GM23248 (cell line): ENCODE results near the gene CENPP. TPM values are rescaled to one million over a fixed set of nuclear protein-coding genes. Genes with fewer than 3 reads are reported as not detected.
"Not testable (repeated sequence)": the region's sequence is repeated elsewhere in the genome, so short reads cannot be mapped to it uniquely, and the experiment has no call there.

Source experiments
- DNase-seq: peaks from one replicate; pipeline ENCODE4 v3.0.0-alpha.2; 2015
- H2AFZ ChIP-seq: fragments of 200-600 bp; sonication (generic); 2 replicates; pipeline ENCODE4 v1.6.1; 2016; ENCODE audit warnings: antibody characterized with exemption
- H3F3A ChIP-seq: fragments of 200-600 bp; sonication (generic); 2 replicates; pipeline ENCODE4 v1.6.1; 2016; ENCODE audit warnings: mild to moderate bottlenecking, antibody characterized with exemption, mixed run types; ENCODE audit not compliant: insufficient read depth
- H3K27ac ChIP-seq: fragments of 200-600 bp; sonication (generic); 2 replicates; pipeline ENCODE4 v1.5.1; 2016; ENCODE audit warnings: mild to moderate bottlenecking
- H3K27me3 ChIP-seq: fragments of 200-600 bp; sonication (generic); replicated peaks from 2 replicates; pipeline ENCODE4 v1.6.1; 2016; ENCODE audit warnings: mild to moderate bottlenecking; ENCODE audit not compliant: insufficient read depth
- H3K36me3 ChIP-seq: fragments of 200-600 bp; sonication (generic); 2 replicates; pipeline ENCODE4 v1.6.1; 2016; ENCODE audit warnings: low read depth, mild to moderate bottlenecking
- H3K4me1 ChIP-seq: fragments of 200-600 bp; sonication (generic); 2 replicates; pipeline ENCODE4 v1.6.1; 2016; ENCODE audit warnings: mild to moderate bottlenecking; ENCODE audit not compliant: insufficient read depth
- H3K4me2 ChIP-seq: fragments of 200-600 bp; sonication (generic); one replicate; pipeline ENCODE4 v1.6.1; 2016; ENCODE audit warnings: mild to moderate bottlenecking; ENCODE audit not compliant: unreplicated experiment
- H3K4me3 ChIP-seq: fragments of 200-600 bp; sonication (generic); 2 replicates; pipeline ENCODE4 v1.5.1; 2016; ENCODE audit warnings: mild to moderate bottlenecking
- H3K79me2 ChIP-seq: fragments of 200-600 bp; sonication (generic); 2 replicates; pipeline ENCODE4 v1.6.1; 2016; ENCODE audit warnings: mild to moderate bottlenecking; ENCODE audit not compliant: insufficient read depth
- H3K9ac ChIP-seq: fragments of 200-600 bp; sonication (generic); 2 replicates; pipeline ENCODE4 v1.6.1; 2016; ENCODE audit warnings: mild to moderate bottlenecking
- H3K9me2 ChIP-seq: fragments of 200-600 bp; sonication (generic); 2 replicates; pipeline ENCODE4 v1.6.1; 2016; ENCODE audit warnings: mixed run types, mild to moderate bottlenecking, moderate library complexity; ENCODE audit not compliant: insufficient read depth
- H3K9me3 ChIP-seq: fragments of 200-600 bp; sonication (generic); one replicate; pipeline ENCODE4 v1.6.1; 2017; ENCODE audit warnings: low read depth
- H4K20me1 ChIP-seq: fragments of 200-600 bp; sonication (generic); 2 replicates; pipeline ENCODE4 v1.6.0; 2016; ENCODE audit not compliant: insufficient read depth
- EZH2 ChIP-seq: fragments of 200-600 bp; sonication (generic); IDR thresholded peaks from 2 replicates; pipeline ENCODE4 v1.6.1; 2018; ENCODE audit warnings: antibody characterized with exemption, mild to moderate bottlenecking; ENCODE audit not compliant: insufficient read depth, poor library complexity, severe bottlenecking
- EZH2phosphoT487 ChIP-seq: fragments of 200-600 bp; sonication (generic); IDR thresholded peaks from 2 replicates; pipeline ENCODE4 v1.6.1; 2018; ENCODE audit warnings: antibody characterized with exemption, moderate library complexity, mild to moderate bottlenecking, low read depth; ENCODE audit not compliant: insufficient read depth
- WGBS, 2 experiments: methylation state at CpG; one replicate each; pipeline ENCODE4 v1.1.6; 2015 to 2017; ENCODE audit warnings: low lambda C conversion rate in 2 of 2, low coverage in 1 of 2; ENCODE audit errors: missing lambda C conversion rate in 2 of 2; 5-methylcytosine and 5-hydroxymethylcytosine counted together
- in situ Hi-C: fragments of 300-500 bp; cut with MboI; formaldehyde crosslinking; loops from 2 replicates; pipeline ENCODE4 v1.15.0; 2020
- polyA plus RNA-seq: library from polyadenylated mRNA; unstranded; fragments of >200 nt; fragmentation: Nextera tagmentation; extraction: Ambion mirVana; gene quantifications from 2 replicates; pipeline ENCODE4 v1.2.1, GENCODE V29; 2016
- total RNA-seq: library from RNA; depleted of rRNA; stranded (reverse); fragments of >200 nt; shearing (Covaris generic); gene quantifications from 2 replicates; pipeline ENCODE4 v1.2.3, GENCODE V29; 2014

Gene CENPP
- total and polyA plus RNA-seq, 2 experiments from 2014 or later = 2.5 to 7.4 TPM

DNA sequence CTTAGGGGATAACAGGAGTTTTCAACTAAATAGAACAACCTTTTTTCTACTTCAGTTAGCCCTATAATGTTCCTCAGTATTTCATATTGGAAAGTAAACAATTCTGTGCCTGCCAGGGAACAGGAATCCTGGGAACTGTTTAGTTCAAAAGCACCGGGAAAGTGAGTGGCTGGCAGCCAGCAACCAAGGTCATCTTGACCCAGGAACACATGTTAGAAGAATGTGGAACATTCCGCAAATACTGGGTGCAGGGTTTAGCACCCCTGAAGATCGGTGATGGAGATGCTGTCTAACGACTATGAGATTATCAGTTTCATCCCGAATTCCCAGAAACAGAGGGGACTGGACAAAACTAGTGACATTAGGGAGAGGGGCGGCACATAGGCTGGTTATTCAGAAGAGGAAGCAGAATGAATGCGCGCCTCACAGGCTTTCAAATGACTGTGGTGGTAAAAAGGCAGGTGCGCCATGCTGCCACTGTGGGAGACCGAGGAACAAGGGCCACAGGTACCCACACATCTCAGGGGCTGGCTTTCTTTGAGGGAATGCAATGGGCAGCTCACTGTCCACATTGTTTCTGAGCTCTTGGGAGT is 293.0 kb downstream of the CENPP start:
- Histone ChIP-seq H3K27ac (no peak overlapping the region), H3K36me3 (peaks cover 15% of the 10 kb centered on the region; the same call in 1 of the 2 replicates), H3K9me3 (no peaks in the 10 kb centered on the region), H3K4me2 (no peak overlapping the region), H3F3A (peaks cover 8% of the 10 kb centered on the region; the same call in 1 of the 2 replicates), H3K4me1 (peaks cover 12% of the 10 kb centered on the region), H3K79me2 (peaks cover 8% of the 10 kb centered on the region; the same call in 1 of the 2 replicates), H3K27me3 (no peaks in the 10 kb centered on the region), H4K20me1 (no peaks in the 10 kb centered on the region), H3K9ac (no peak overlapping the region), H2AFZ (no peak overlapping the region), H3K9me2 (no peaks in the 10 kb centered on the region), H3K4me3 (no peak overlapping the region)
- 89 to 90% methylated on average over 10 of the region's 10 CpGs for WGBS, 2 experiments
- DNase-seq = no peak
- TF ChIP-seq EZH2 (no peak), EZH2phosphoT487 (no peak)
- in situ Hi-C loops = no loop called here

DNA sequence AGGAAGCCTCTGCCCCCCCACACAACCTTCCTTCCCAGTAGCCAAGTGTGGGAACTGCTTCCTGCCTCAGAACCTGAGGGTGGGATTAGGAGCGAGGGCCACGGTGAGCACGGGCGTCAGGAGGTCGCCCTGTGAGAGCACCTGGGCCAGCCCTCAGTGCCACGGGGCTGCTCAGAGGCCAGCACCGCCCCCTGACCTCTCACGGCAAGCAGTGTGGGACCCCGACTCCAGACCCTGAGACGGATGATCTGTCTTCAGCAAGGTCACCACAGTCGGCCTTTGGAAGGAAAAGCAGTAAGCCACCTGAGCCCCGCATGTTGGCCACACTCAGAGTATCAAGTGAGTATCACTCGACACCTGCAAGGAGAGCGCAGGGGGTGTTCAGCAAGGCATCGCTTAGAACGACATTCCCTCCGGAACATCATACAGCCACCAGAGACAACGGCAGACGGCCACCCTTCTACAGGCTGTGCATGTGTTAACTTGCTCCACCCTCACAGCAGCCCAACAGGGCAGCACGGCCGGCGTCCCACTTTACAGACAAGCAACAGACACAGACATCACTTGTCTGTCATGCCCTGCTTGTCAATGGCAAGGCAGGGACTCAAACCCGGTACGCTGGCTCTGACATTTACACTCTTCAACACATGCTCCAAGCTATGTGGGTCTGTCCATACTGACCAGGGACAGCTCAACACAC is 294.0 kb downstream of the CENPP start:
- H3K4me1 ChIP-seq = peaks cover 8% of the 10 kb centered on the region
- H3K36me3 ChIP-seq = peaks cover 20% of the 10 kb centered on the region
- peaks cover 8% of the 10 kb centered on the region; the same call in 1 of the 2 replicates for H3K79me2 ChIP-seq
- H3F3A ChIP-seq = peaks cover 8% of the 10 kb centered on the region; the same call in 1 of the 2 replicates
- no peaks in the 10 kb centered on the region for H4K20me1 ChIP-seq
- H2AFZ ChIP-seq = no peak overlapping the region
- in situ Hi-C loops = no loop called here
- no peak overlapping the region for H3K4me3 ChIP-seq
- 89 to 91% methylated on average over 24 of the region's 24 CpGs for WGBS, 2 experiments
- H3K4me2 ChIP-seq = no peak overlapping the region
- TF ChIP-seq EZH2 = no peak
- TF ChIP-seq EZH2phosphoT487 = no peak
- H3K27ac ChIP-seq = no peak overlapping the region
- no peaks in the 10 kb centered on the region for H3K9me3 ChIP-seq
- H3K9me2 ChIP-seq = no peaks in the 10 kb centered on the region
- H3K9ac ChIP-seq = no peak overlapping the region
- no peaks in the 10 kb centered on the region for H3K27me3 ChIP-seq
- DNase-seq = no peak

GRCh38 chr9:92620845-92621244 is 295.1 kb downstream of the CENPP start:
- TF ChIP-seq EZH2phosphoT487 = no peak
- TF ChIP-seq EZH2 = no peak
- Histone ChIP-seq H3K9me3 (no peaks in the 10 kb centered on the region), H4K20me1 (no peaks in the 10 kb centered on the region), H2AFZ (no peak overlapping the region), H3K79me2 (peaks cover 14% of the 10 kb centered on the region), H3K27ac (no peak overlapping the region), H3K36me3 (peaks cover 14% of the 10 kb centered on the region; the same call in 1 of the 2 replicates), H3K27me3 (no peaks in the 10 kb centered on the region), H3K9ac (no peak overlapping the region), H3K4me2 (no peak overlapping the region), H3K9me2 (no peaks in the 10 kb centered on the region), H3K4me1 (no peaks in the 10 kb centered on the region), H3F3A (peaks cover under 1% of the 10 kb centered on the region; the same call in 1 of the 2 replicates), H3K4me3 (no peak overlapping the region)
- WGBS, 2 experiments = 89 to 92% methylated on average over 5 of the region's 5 CpGs
- no peak for DNase-seq
- in situ Hi-C loops = no loop called here

GRCh38 chr9:92623936-92624335 is 298.2 kb downstream of the CENPP start:
- H3K4me3 ChIP-seq, H4K20me1 ChIP-seq, H3K9me2 ChIP-seq, H3K9me3 ChIP-seq, H3K27ac ChIP-seq, H3F3A ChIP-seq, DNase-seq, H3K4me2 ChIP-seq, H3K9ac ChIP-seq, H2AFZ ChIP-seq, H3K4me1 ChIP-seq, H3K27me3 ChIP-seq, in situ Hi-C loops: not testable (repeated sequence)
- Histone ChIP-seq H3K36me3 (peaks cover 20% of the 10 kb centered on the region), H3K79me2 (peaks cover 44% of the 10 kb centered on the region)
- 92 to 99% methylated on average over 3 of the region's 3 CpGs for WGBS, 2 experiments
